Mesothelial cell of epicardium (in vitro differentiated cells): ENCODE measurements around the gene AOX1. TPM values are rescaled to one million over a fixed set of nuclear protein-coding genes. Genes with fewer than 3 reads are reported as not detected.
"Not testable (repeated sequence)": the region's sequence is repeated elsewhere in the genome, so short reads cannot be mapped to it uniquely, and the experiment has no call there.

Source experiments
- DNase-seq, 2 experiments: peaks; one replicate each; pipeline ENCODE4 v3.0.0; 2021; ENCODE audit warnings: low spot score in 2 of 2; ENCODE audit not compliant: unreplicated experiment in 2 of 2
- H3K27ac Mint-ChIP-seq: 2 replicates; pipeline ENCODE4 v1.8.0; 2021; ENCODE audit warnings: mixed read lengths
- H3K27me3 Mint-ChIP-seq: 2 replicates; pipeline ENCODE4 v1.8.0; 2021; ENCODE audit warnings: low read depth, mixed read lengths
- H3K36me3 Mint-ChIP-seq: 2 replicates; pipeline ENCODE4 v1.8.0; 2021; ENCODE audit warnings: mixed read lengths
- H3K4me1 Mint-ChIP-seq: 2 replicates; pipeline ENCODE4 v1.8.0; 2021; ENCODE audit warnings: mixed read lengths
- H3K4me3 Mint-ChIP-seq: 2 replicates; pipeline ENCODE4 v1.8.0; 2021; ENCODE audit warnings: mild to moderate bottlenecking, moderate library complexity, mixed read lengths
- H3K9me3 Mint-ChIP-seq: 2 replicates; pipeline ENCODE4 v1.8.0; 2021; ENCODE audit warnings: mixed read lengths
- CTCF ChIP-seq: fragments of 200-600 bp; sonication (generic); IDR thresholded peaks from one replicate; pipeline ENCODE4 v1.5.0; 2021; ENCODE audit warnings: antibody characterized with exemption; ENCODE audit not compliant: unreplicated experiment
- total RNA-seq: library from RNA; stranded (reverse); gene quantifications from 3 replicates; pipeline ENCODE4 v1.2.1, GENCODE V29; 2021

Gene AOX1
- total RNA-seq, 1 donor from 2014 or later: 2.2 TPM

- DNase-seq: no peak
- Mint-ChIP-seq H3K36me3 (no peaks in the 10 kb centered on the region), H3K9me3 (peaks cover 28% of the 10 kb centered on the region), H3K27ac (no peak overlapping the region), H3K4me1 (peaks cover 11% of the 10 kb centered on the region), H3K27me3 (no peaks in the 10 kb centered on the region), H3K4me3 (no peak overlapping the region)
- no peak for TF ChIP-seq CTCF
Measured at GRCh38 chr2:200603972-200604371, 18.2 kb downstream of the AOX1 start.

- H3K36me3 Mint-ChIP-seq: no peaks in the 10 kb centered on the region
- H3K27ac Mint-ChIP-seq: no peak overlapping the region
- peaks cover 28% of the 10 kb centered on the region for H3K9me3 Mint-ChIP-seq
- H3K4me1 Mint-ChIP-seq: peaks cover 11% of the 10 kb centered on the region
- no peak for TF ChIP-seq CTCF
- no peak overlapping the region for H3K4me3 Mint-ChIP-seq
- no peak for DNase-seq
- H3K27me3 Mint-ChIP-seq: no peaks in the 10 kb centered on the region
Measured at GRCh38 chr2:200604571-200605255, 18.9 kb downstream of the AOX1 start.

- H3K36me3 Mint-ChIP-seq: no peaks in the 10 kb centered on the region
- no peak overlapping the region for H3K4me3 Mint-ChIP-seq
- peaks cover 2% of the 10 kb centered on the region for H3K4me1 Mint-ChIP-seq
- no peak overlapping the region for H3K27ac Mint-ChIP-seq
- no peak for TF ChIP-seq CTCF
- DNase-seq: no peak
- peaks cover 28% of the 10 kb centered on the region for H3K9me3 Mint-ChIP-seq
- H3K27me3 Mint-ChIP-seq: no peaks in the 10 kb centered on the region
Measured at GRCh38 chr2:200608341-200609027, 22.7 kb downstream of the AOX1 start.

- Mint-ChIP-seq H3K4me3 (no peak overlapping the region), H3K36me3 (no peaks in the 10 kb centered on the region), H3K27ac (no peak overlapping the region), H3K9me3 (peaks cover 28% of the 10 kb centered on the region), H3K4me1 (no peaks in the 10 kb centered on the region), H3K27me3 (no peaks in the 10 kb centered on the region)
- DNase-seq: no peak
- no peak for TF ChIP-seq CTCF
Measured at GRCh38 chr2:200609028-200609614, 23.3 kb downstream of the AOX1 start.

- peaks cover 28% of the 10 kb centered on the region for H3K9me3 Mint-ChIP-seq
- not testable (repeated sequence) for H3K27me3 Mint-ChIP-seq, DNase-seq, H3K4me3 Mint-ChIP-seq, H3K36me3 Mint-ChIP-seq, H3K4me1 Mint-ChIP-seq, H3K27ac Mint-ChIP-seq
Measured at GRCh38 chr2:200610217-200610616, 24.4 kb downstream of the AOX1 start.

GRCh38 chr2:200613692-200614091, 27.9 kb downstream of the AOX1 start:
- no peak overlapping the region for H3K27ac Mint-ChIP-seq
- H3K27me3 Mint-ChIP-seq: no peaks in the 10 kb centered on the region
- no peaks in the 10 kb centered on the region for H3K36me3 Mint-ChIP-seq
- no peak for TF ChIP-seq CTCF
- no peak for DNase-seq
- H3K4me1 Mint-ChIP-seq: peaks cover 20% of the 10 kb centered on the region
- no peaks in the 10 kb centered on the region for H3K9me3 Mint-ChIP-seq
- H3K4me3 Mint-ChIP-seq: no peak overlapping the region
